Gastroesophageal sphincter (tissue), 3 donors: Measurements from ENCODE around the gene SCG3.

ENCODE experiments used
- CTCF ChIP-seq, 4 experiments: fragments of 200-600 bp in 2 of 4; fragments of 450-650 bp in 2 of 4; sonication (generic) in 1 of 4; IDR thresholded peaks; one replicate each; pipeline ENCODE4 v1.5.1; 2017 to 2019; ENCODE audit warnings: antibody characterized with exemption in 4 of 4, mild to moderate bottlenecking in 2 of 4, moderate library complexity in 2 of 4
- EP300 ChIP-seq: sonication (generic); formaldehyde crosslinking; IDR thresholded peaks from one replicate; pipeline ENCODE4 v1.6.1; 2017; ENCODE audit warnings: antibody characterized with exemption, mild to moderate bottlenecking
- POLR2A ChIP-seq, 2 donors: fragments of 450-650 bp; IDR thresholded peaks; one replicate each; pipeline ENCODE4 v1.6.1; 2017; ENCODE audit warnings: antibody characterized with exemption in 2 of 2, mild to moderate bottlenecking in 2 of 2, moderate library complexity in 1 of 2
- POLR2AphosphoS5 ChIP-seq: sonication (generic); formaldehyde crosslinking; IDR thresholded peaks from one replicate; pipeline ENCODE4 v1.6.1; 2017; ENCODE audit warnings: antibody characterized with exemption

GRCh38 chr15:51768018-51768417 lies 86.7 kb downstream of the SCG3 start:
- TF ChIP-seq CTCF (IDR thresholded peaks at IDR 0.05) (no peak), POLR2AphosphoS5 (no peak), POLR2A (IDR thresholded peaks at IDR 0.05) (no peak), EP300 (no peak)
